Loucy (cell line): ENCODE data around the gene ZNF280B.

ENCODE experiments used
- H2AFZ ChIP-seq: fragments of 200-600 bp; sonication (generic); 2 replicates; pipeline ENCODE4 v1.6.0; 2016; ENCODE audit warnings: antibody characterized with exemption, mild to moderate bottlenecking, low read length, moderate library complexity
- H3F3A ChIP-seq: fragments of 200-600 bp; 2 replicates; pipeline ENCODE4 v1.6.0; 2016; ENCODE audit warnings: antibody characterized with exemption, low read depth, mild to moderate bottlenecking
- H3K27me3 ChIP-seq: fragments of 200-600 bp; sonication (generic); 2 replicates; pipeline ENCODE4 v1.6.1; 2014; ENCODE audit warnings: low read length, mild to moderate bottlenecking; ENCODE audit not compliant: insufficient read depth, poor library complexity, severe bottlenecking
- H3K36me3 ChIP-seq: fragments of 200-600 bp; sonication (generic); 2 replicates; pipeline ENCODE4 v1.6.1; 2016; ENCODE audit warnings: low read length; ENCODE audit not compliant: insufficient read depth
- H3K4me1 ChIP-seq: fragments of 200-600 bp; sonication (generic); 2 replicates; pipeline ENCODE4 v1.5.1; 2014; ENCODE audit warnings: low read length, mild to moderate bottlenecking; ENCODE audit not compliant: insufficient read depth, poor library complexity, severe bottlenecking
- H3K4me2 ChIP-seq: fragments of 200-600 bp; sonication (generic); 2 replicates; pipeline ENCODE4 v1.6.0; 2014; ENCODE audit warnings: antibody characterized with exemption, low read length, low read depth, mild to moderate bottlenecking; ENCODE audit not compliant: poor library complexity, severe bottlenecking
- H3K4me3 ChIP-seq: fragments of 200-600 bp; sonication (generic); 2 replicates; pipeline ENCODE4 v1.5.1; 2014; ENCODE audit warnings: low read length, mild to moderate bottlenecking, mixed read lengths; ENCODE audit not compliant: poor library complexity, severe bottlenecking
- H3K79me2 ChIP-seq: fragments of 200-600 bp; sonication (generic); 2 replicates; pipeline ENCODE4 v1.6.1; 2014; ENCODE audit warnings: low read length; ENCODE audit not compliant: insufficient read depth
- H3K9ac ChIP-seq: fragments of 200-600 bp; sonication (generic); 2 replicates; pipeline ENCODE4 v1.6.0; 2014; ENCODE audit warnings: mild to moderate bottlenecking, low read depth, low read length, moderate library complexity; ENCODE audit not compliant: poor library complexity, severe bottlenecking
- H3K9me2 ChIP-seq: fragments of 200-600 bp; sonication (generic); replicated peaks from 2 replicates; pipeline ENCODE4 v1.6.1; 2016; ENCODE audit warnings: low read depth, low read length, mixed read lengths
- H3K9me3 ChIP-seq: fragments of 200-600 bp; sonication (generic); 2 replicates; pipeline ENCODE4 v1.6.1; 2014; ENCODE audit warnings: mild to moderate bottlenecking, antibody characterized with exemption, low read length, low read depth; ENCODE audit not compliant: insufficient read depth
- H4K20me1 ChIP-seq: fragments of 200-600 bp; sonication (generic); 2 replicates; pipeline ENCODE4 v1.6.0; 2014; ENCODE audit warnings: antibody characterized with exemption, low read length, mild to moderate bottlenecking; ENCODE audit not compliant: insufficient read depth, poor library complexity, severe bottlenecking
- EZH2phosphoT487 ChIP-seq: fragments of 200-600 bp; IDR thresholded peaks from 2 replicates; pipeline ENCODE4 v1.6.1; 2018; ENCODE audit warnings: antibody characterized with exemption, mild to moderate bottlenecking, moderate library complexity, borderline replicate concordance
- TF ChIP-seq, protein P1 (sequence below): fragments of 200-600 bp; sonication (generic); conservative IDR thresholded peaks from 2 replicates; pipeline ENCODE4 v1.5.1; 2014; ENCODE audit warnings: mild to moderate bottlenecking, antibody characterized with exemption, low read length

ZNF280B gene

DNA sequence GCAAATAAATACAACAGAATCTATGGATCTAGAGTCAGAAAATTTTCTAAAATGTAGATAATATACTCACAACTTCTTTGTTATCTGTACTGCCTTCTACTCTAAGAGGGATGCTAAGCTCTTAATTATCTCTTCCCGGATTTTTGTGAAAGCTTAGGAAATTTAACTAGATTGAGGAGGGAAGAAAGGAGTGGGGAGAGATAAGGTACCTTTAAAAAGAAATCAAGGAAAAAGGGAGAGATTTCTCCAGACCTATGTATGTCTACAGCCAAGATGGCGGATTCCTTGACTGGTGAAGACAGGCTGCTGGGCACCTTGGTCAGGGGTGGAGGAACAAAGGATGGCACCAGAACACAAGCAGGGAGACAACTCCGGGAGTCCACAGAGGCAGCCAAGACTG is 23.0 kb downstream of the ZNF280B start:
- Histone ChIP-seq H3K27me3 (no peaks in the 10 kb centered on the region), H3F3A (no peaks in the 10 kb centered on the region)

DNA sequence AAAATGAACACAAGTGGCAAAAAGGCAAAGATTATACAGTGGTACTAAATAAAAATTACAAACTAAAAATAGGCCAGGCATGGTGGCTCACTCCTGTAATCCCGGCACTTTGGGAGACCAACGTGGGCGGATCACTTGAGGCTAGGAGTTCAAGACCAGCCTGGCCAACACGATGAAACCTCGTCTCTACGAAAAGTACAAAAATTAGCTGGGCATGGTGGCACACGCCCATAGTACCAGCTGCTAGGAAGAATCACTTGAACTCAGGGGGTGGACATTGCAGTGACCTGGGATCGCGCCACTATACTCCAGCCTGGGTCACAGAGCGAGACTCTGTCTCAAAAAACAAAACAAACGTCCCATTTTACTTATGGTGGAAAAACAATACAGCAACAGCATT is 24.5 kb downstream of the ZNF280B start:
- H3K27me3 ChIP-seq: no peaks in the 10 kb centered on the region
- H2AFZ ChIP-seq: no peak overlapping the region
- H3K9me3 ChIP-seq: no peaks in the 10 kb centered on the region
- H3K36me3 ChIP-seq: peaks cover 33% of the 10 kb centered on the region
- no peak overlapping the region for H3K9ac ChIP-seq
- no peaks in the 10 kb centered on the region for H3K9me2 ChIP-seq
- H4K20me1 ChIP-seq: no peaks in the 10 kb centered on the region
- peaks cover 7% of the 10 kb centered on the region for H3K4me1 ChIP-seq
- no peak overlapping the region for H3K4me2 ChIP-seq
- H3K4me3 ChIP-seq: no peak overlapping the region
- no peaks in the 10 kb centered on the region for H3F3A ChIP-seq
- no peak for TF ChIP-seq EZH2phosphoT487
- TF ChIP-seq, protein P1, sequence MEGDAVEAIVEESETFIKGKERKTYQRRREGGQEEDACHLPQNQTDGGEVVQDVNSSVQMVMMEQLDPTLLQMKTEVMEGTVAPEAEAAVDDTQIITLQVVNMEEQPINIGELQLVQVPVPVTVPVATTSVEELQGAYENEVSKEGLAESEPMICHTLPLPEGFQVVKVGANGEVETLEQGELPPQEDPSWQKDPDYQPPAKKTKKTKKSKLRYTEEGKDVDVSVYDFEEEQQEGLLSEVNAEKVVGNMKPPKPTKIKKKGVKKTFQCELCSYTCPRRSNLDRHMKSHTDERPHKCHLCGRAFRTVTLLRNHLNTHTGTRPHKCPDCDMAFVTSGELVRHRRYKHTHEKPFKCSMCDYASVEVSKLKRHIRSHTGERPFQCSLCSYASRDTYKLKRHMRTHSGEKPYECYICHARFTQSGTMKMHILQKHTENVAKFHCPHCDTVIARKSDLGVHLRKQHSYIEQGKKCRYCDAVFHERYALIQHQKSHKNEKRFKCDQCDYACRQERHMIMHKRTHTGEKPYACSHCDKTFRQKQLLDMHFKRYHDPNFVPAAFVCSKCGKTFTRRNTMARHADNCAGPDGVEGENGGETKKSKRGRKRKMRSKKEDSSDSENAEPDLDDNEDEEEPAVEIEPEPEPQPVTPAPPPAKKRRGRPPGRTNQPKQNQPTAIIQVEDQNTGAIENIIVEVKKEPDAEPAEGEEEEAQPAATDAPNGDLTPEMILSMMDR: no peak
- H3K79me2 ChIP-seq: no peaks in the 10 kb centered on the region

More for the DNA sequence above, 23.0 kb downstream of the ZNF280B start:
- no peak overlapping the region for H3K9ac ChIP-seq
- TF ChIP-seq EZH2phosphoT487: no peak
- TF ChIP-seq, protein P1: no peak
- no peaks in the 10 kb centered on the region for H3K79me2 ChIP-seq
- H3K9me3 ChIP-seq: no peaks in the 10 kb centered on the region
- H4K20me1 ChIP-seq: no peaks in the 10 kb centered on the region
- H3K4me1 ChIP-seq: peaks cover 7% of the 10 kb centered on the region
- H3K36me3 ChIP-seq: peaks cover 41% of the 10 kb centered on the region
- H2AFZ ChIP-seq: no peak overlapping the region
- H3K4me2 ChIP-seq: no peak overlapping the region
- no peak overlapping the region for H3K4me3 ChIP-seq
- no peaks in the 10 kb centered on the region for H3K9me2 ChIP-seq

DNA sequence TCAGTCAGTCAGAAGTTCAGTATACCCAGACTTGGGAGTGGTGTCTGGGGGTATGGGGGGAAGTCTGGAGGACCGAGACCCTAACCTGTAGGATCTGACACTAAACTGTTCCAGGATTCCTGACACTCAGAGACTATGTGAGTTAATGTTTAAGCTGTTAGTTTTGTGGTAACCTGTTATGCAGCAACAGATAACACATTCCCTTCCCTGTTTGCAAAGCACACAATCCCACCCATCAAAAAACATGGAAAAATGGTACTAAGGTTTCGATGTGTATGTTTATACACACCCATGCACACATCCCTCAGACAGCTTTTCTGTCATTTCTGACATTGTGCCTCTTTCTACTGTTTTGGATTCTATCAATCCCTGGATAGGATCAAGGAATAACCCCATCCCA is 27.6 kb downstream of the ZNF280B start:
- Histone ChIP-seq H3K9me2 (no peaks in the 10 kb centered on the region), H3K4me2 (no peak overlapping the region), H3K9ac (no peak overlapping the region), H3K27me3 (no peaks in the 10 kb centered on the region), H3K36me3 (peaks cover 6% of the 10 kb centered on the region; the same call in 1 of the 2 replicates), H2AFZ (no peak overlapping the region), H3K4me1 (no peaks in the 10 kb centered on the region), H3K4me3 (no peak overlapping the region), H3K9me3 (no peaks in the 10 kb centered on the region), H3F3A (no peaks in the 10 kb centered on the region), H3K79me2 (no peaks in the 10 kb centered on the region), H4K20me1 (no peaks in the 10 kb centered on the region)
- no peak for TF ChIP-seq EZH2phosphoT487
- TF ChIP-seq, protein P1: no peak
